HEK293 (cell line): ENCODE data around the gene KRTAP19-7.

Source experiments
- CTCF ChIA-PET: fragments of 350-600 bp; formaldehyde crosslinking; extraction: SDS; loops from one replicate; lab custom pipeline; 2021; ENCODE audit warnings: antibody characterized with exemption; lab: Yijun Ruan, JAX
- POLR2A ChIA-PET: fragments of 300-600 bp; formaldehyde crosslinking; extraction: SDS; loops from one replicate; lab custom pipeline; 2020; ENCODE audit warnings: antibody characterized with exemption, inconsistent platforms; lab: Yijun Ruan, JAX
- H3K27ac ChIP-seq: fragments of 200-500 bp; sonication (Bioruptor generic); 2 replicates; pipeline ENCODE4 v1.5.1; 2014; ENCODE audit warnings: low read depth, low read length, control low read depth, inconsistent platforms; ENCODE audit errors: extremely low read depth
- H3K36me3 ChIP-seq, 2 experiments: fragments of 200-500 bp in 1 of 2; sonication (Bioruptor generic) in 1 of 2; 1 replicate in 1 of 2; 2 replicates in 1 of 2; pipeline ENCODE4 v1.5.1; 2014 to 2017; ENCODE audit warnings: inconsistent platforms in 2 of 2, low read length in 2 of 2; ENCODE audit not compliant: control insufficient read depth in 2 of 2, insufficient read depth in 1 of 2
- H3K4me1 ChIP-seq: fragments of 200-500 bp; sonication (Bioruptor generic); 2 replicates; pipeline ENCODE4 v1.5.1; 2014; ENCODE audit warnings: mild to moderate bottlenecking, low read length, inconsistent platforms; ENCODE audit not compliant: control insufficient read depth, insufficient read depth
- H3K4me3 ChIP-seq: 2 replicates; pipeline ENCODE4 v1.5.1; 2011; ENCODE audit warnings: low read depth, mild to moderate bottlenecking, control low read depth, low read length, moderate library complexity
- H3K9me3 ChIP-seq: fragments of 200-500 bp; sonication (Bioruptor generic); 2 replicates; pipeline ENCODE4 v1.5.1; 2014; ENCODE audit warnings: low read depth, low read length, inconsistent platforms; ENCODE audit not compliant: control insufficient read depth, insufficient read depth
- ZNF2 ChIP-seq: fragments of 450-650 bp; formaldehyde crosslinking; IDR thresholded peaks from 2 replicates; pipeline ENCODE4 v1.5.1; 2016; ENCODE audit warnings: missing biosample characterization, missing genetic modification characterization
- ZNF214 ChIP-seq: fragments of 450-650 bp; formaldehyde crosslinking; IDR thresholded peaks from 2 replicates; pipeline ENCODE4 v1.5.1; 2017; ENCODE audit warnings: missing biosample characterization, mild to moderate bottlenecking, missing genetic modification characterization, borderline replicate concordance
- ZNF26 ChIP-seq: fragments of 450-650 bp; formaldehyde crosslinking; IDR thresholded peaks from 2 replicates; pipeline ENCODE4 v1.5.1; 2016; ENCODE audit warnings: missing biosample characterization, missing genetic modification characterization
- ZNF394 ChIP-seq: fragments of 450-650 bp; formaldehyde crosslinking; IDR thresholded peaks from 2 replicates; pipeline ENCODE4 v1.5.1; 2016; ENCODE audit warnings: missing biosample characterization, missing genetic modification characterization, mild to moderate bottlenecking, moderate library complexity, borderline replicate concordance
- ZNF544 ChIP-seq: fragments of 450-650 bp; formaldehyde crosslinking; IDR thresholded peaks from 2 replicates; pipeline ENCODE4 v1.5.0; 2017; ENCODE audit warnings: missing biosample characterization, missing genetic modification characterization
- ZNF585B ChIP-seq: fragments of 450-650 bp; formaldehyde crosslinking; IDR thresholded peaks from 2 replicates; pipeline ENCODE4 v1.5.1; 2016; ENCODE audit warnings: missing biosample characterization, missing genetic modification characterization
- ZNF776 ChIP-seq: fragments of 450-650 bp; formaldehyde crosslinking; IDR thresholded peaks from 2 replicates; pipeline ENCODE4 v1.5.0; 2017; ENCODE audit warnings: missing biosample characterization, missing genetic modification characterization, borderline replicate concordance
- ZNF777 ChIP-seq: fragments of 450-650 bp; formaldehyde crosslinking; IDR thresholded peaks from 2 replicates; pipeline ENCODE4 v1.5.1; 2017; ENCODE audit warnings: missing biosample characterization, missing genetic modification characterization, borderline replicate concordance
- ZNF843 ChIP-seq: fragments of 450-650 bp; formaldehyde crosslinking; IDR thresholded peaks from 2 replicates; pipeline ENCODE4 v1.5.1; 2016; ENCODE audit warnings: missing biosample characterization, missing genetic modification characterization
- TF ChIP-seq, protein P1 (sequence below): fragments of 450-650 bp; formaldehyde crosslinking; IDR thresholded peaks from 2 replicates; pipeline ENCODE4 v1.5.1; 2016; ENCODE audit warnings: missing biosample characterization, missing genetic modification characterization, borderline replicate concordance
- TF ChIP-seq, protein P2 (sequence below): sonication (generic); formaldehyde crosslinking; IDR thresholded peaks from 2 replicates; pipeline ENCODE4 v1.8.1; 2022; ENCODE audit warnings: mild to moderate bottlenecking, moderate library complexity, missing genetic modification reagents
- TF ChIP-seq, protein P3 (sequence below): fragments of 450-650 bp; formaldehyde crosslinking; conservative IDR thresholded peaks from 2 replicates; pipeline ENCODE4 v1.5.1; 2016; ENCODE audit warnings: low read depth, missing biosample characterization, missing genetic modification characterization
- TF ChIP-seq, protein P4 (sequence below): fragments of 450-650 bp; formaldehyde crosslinking; IDR thresholded peaks from 2 replicates; pipeline ENCODE4 v1.5.1; 2017; ENCODE audit warnings: missing biosample characterization, missing genetic modification characterization
- TF ChIP-seq, protein P5 (sequence below): fragments of 450-650 bp; formaldehyde crosslinking; IDR thresholded peaks from 2 replicates; pipeline ENCODE4 v1.5.1; 2016; ENCODE audit warnings: missing biosample characterization, missing genetic modification characterization

KRTAP19-7 gene

GRCh38 chr21:30590297-30590696, 29.2 kb upstream of the KRTAP19-7 start, which contains the start of gene KRTAP22-2:
KRTAP22-2 (minus strand) TSS chr21:30590397.
- ChIA-PET CTCF (no interaction called here), POLR2A (no interaction called here)
- no peak for TF ChIP-seq ZNF777 (tag by site-specific recombination)
- no peak for TF ChIP-seq ZNF776 (tag by site-specific recombination)
- TF ChIP-seq, protein P1, sequence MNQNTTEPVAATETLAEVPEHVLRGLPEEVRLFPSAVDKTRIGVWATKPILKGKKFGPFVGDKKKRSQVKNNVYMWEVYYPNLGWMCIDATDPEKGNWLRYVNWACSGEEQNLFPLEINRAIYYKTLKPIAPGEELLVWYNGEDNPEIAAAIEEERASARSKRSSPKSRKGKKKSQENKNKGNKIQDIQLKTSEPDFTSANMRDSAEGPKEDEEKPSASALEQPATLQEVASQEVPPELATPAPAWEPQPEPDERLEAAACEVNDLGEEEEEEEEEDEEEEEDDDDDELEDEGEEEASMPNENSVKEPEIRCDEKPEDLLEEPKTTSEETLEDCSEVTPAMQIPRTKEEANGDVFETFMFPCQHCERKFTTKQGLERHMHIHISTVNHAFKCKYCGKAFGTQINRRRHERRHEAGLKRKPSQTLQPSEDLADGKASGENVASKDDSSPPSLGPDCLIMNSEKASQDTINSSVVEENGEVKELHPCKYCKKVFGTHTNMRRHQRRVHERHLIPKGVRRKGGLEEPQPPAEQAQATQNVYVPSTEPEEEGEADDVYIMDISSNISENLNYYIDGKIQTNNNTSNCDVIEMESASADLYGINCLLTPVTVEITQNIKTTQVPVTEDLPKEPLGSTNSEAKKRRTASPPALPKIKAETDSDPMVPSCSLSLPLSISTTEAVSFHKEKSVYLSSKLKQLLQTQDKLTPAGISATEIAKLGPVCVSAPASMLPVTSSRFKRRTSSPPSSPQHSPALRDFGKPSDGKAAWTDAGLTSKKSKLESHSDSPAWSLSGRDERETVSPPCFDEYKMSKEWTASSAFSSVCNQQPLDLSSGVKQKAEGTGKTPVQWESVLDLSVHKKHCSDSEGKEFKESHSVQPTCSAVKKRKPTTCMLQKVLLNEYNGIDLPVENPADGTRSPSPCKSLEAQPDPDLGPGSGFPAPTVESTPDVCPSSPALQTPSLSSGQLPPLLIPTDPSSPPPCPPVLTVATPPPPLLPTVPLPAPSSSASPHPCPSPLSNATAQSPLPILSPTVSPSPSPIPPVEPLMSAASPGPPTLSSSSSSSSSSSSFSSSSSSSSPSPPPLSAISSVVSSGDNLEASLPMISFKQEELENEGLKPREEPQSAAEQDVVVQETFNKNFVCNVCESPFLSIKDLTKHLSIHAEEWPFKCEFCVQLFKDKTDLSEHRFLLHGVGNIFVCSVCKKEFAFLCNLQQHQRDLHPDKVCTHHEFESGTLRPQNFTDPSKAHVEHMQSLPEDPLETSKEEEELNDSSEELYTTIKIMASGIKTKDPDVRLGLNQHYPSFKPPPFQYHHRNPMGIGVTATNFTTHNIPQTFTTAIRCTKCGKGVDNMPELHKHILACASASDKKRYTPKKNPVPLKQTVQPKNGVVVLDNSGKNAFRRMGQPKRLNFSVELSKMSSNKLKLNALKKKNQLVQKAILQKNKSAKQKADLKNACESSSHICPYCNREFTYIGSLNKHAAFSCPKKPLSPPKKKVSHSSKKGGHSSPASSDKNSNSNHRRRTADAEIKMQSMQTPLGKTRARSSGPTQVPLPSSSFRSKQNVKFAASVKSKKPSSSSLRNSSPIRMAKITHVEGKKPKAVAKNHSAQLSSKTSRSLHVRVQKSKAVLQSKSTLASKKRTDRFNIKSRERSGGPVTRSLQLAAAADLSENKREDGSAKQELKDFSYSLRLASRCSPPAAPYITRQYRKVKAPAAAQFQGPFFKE (tag by site-specific recombination): no peak
- TF ChIP-seq ZNF843 (tag by site-specific recombination): no peak
- no peak for TF ChIP-seq ZNF544
- TF ChIP-seq, protein P2, sequence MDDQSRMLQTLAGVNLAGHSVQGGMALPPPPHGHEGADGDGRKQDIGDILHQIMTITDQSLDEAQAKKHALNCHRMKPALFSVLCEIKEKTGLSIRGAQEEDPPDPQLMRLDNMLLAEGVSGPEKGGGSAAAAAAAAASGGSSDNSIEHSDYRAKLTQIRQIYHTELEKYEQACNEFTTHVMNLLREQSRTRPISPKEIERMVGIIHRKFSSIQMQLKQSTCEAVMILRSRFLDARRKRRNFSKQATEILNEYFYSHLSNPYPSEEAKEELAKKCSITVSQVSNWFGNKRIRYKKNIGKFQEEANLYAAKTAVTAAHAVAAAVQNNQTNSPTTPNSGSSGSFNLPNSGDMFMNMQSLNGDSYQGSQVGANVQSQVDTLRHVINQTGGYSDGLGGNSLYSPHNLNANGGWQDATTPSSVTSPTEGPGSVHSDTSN (CRISPR knock-in tag): no peak
- no peak for TF ChIP-seq ZNF394
- Histone ChIP-seq H3K9me3 (no peaks in the 10 kb centered on the region), H3K36me3 (no peaks in the 10 kb centered on the region), H3K4me1 (no peaks in the 10 kb centered on the region), H3K4me3 (no peak within 1 kb of the TSS), H3K27ac (no peak within 1 kb of the TSS)

GRCh38 chr21:30582870-30583269, 21.8 kb upstream of the KRTAP19-7 start:
- H3K9me3 ChIP-seq: no peaks in the 10 kb centered on the region
- POLR2A ChIA-PET: no interaction called here
- H3K27ac ChIP-seq: no peak overlapping the region
- no peaks in the 10 kb centered on the region for H3K4me1 ChIP-seq
- no peak overlapping the region for H3K4me3 ChIP-seq
- CTCF ChIA-PET: interaction anchor here (1.2 kb wide), 1 partner anchor 8 kb away, joined by 4 read pairs; no protein-coding TSS in a partner anchor
- no peaks in the 10 kb centered on the region for H3K36me3 ChIP-seq
- TF ChIP-seq ZNF585B (tag by site-specific recombination) (no peak), ZNF26 (tag by site-specific recombination) (no peak), ZNF2 (tag by site-specific recombination) (no peak), ZNF214 (tag by site-specific recombination) (no peak)
- TF ChIP-seq, protein P3, sequence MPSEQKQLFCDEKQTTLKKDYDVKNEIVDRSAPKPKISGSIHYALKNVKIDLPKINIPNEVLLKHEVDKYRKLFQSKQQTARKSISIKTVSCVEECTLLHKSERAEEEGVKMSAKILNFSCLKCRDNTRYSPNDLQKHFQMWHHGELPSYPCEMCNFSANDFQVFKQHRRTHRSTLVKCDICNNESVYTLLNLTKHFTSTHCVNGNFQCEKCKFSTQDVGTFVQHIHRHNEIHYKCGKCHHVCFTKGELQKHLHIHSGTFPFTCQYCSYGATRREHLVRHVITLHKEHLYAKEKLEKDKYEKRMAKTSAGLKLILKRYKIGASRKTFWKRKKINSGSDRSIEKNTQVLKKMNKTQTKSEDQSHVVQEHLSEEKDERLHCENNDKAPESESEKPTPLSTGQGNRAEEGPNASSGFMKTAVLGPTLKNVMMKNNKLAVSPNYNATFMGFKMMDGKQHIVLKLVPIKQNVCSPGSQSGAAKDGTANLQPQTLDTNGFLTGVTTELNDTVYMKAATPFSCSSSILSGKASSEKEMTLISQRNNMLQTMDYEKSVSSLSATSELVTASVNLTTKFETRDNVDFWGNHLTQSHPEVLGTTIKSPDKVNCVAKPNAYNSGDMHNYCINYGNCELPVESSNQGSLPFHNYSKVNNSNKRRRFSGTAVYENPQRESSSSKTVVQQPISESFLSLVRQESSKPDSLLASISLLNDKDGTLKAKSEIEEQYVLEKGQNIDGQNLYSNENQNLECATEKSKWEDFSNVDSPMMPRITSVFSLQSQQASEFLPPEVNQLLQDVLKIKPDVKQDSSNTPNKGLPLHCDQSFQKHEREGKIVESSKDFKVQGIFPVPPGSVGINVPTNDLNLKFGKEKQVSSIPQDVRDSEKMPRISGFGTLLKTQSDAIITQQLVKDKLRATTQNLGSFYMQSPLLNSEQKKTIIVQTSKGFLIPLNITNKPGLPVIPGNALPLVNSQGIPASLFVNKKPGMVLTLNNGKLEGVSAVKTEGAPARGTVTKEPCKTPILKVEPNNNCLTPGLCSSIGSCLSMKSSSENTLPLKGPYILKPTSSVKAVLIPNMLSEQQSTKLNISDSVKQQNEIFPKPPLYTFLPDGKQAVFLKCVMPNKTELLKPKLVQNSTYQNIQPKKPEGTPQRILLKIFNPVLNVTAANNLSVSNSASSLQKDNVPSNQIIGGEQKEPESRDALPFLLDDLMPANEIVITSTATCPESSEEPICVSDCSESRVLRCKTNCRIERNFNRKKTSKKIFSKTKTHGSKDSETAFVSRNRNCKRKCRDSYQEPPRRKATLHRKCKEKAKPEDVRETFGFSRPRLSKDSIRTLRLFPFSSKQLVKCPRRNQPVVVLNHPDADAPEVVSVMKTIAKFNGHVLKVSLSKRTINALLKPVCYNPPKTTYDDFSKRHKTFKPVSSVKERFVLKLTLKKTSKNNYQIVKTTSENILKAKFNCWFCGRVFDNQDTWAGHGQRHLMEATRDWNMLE (tag by site-specific recombination): no peak
- TF ChIP-seq, protein P4, sequence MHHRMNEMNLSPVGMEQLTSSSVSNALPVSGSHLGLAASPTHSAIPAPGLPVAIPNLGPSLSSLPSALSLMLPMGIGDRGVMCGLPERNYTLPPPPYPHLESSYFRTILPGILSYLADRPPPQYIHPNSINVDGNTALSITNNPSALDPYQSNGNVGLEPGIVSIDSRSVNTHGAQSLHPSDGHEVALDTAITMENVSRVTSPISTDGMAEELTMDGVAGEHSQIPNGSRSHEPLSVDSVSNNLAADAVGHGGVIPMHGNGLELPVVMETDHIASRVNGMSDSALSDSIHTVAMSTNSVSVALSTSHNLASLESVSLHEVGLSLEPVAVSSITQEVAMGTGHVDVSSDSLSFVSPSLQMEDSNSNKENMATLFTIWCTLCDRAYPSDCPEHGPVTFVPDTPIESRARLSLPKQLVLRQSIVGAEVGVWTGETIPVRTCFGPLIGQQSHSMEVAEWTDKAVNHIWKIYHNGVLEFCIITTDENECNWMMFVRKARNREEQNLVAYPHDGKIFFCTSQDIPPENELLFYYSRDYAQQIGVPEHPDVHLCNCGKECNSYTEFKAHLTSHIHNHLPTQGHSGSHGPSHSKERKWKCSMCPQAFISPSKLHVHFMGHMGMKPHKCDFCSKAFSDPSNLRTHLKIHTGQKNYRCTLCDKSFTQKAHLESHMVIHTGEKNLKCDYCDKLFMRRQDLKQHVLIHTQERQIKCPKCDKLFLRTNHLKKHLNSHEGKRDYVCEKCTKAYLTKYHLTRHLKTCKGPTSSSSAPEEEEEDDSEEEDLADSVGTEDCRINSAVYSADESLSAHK (tag by site-specific recombination): no peak
- TF ChIP-seq, protein P5, sequence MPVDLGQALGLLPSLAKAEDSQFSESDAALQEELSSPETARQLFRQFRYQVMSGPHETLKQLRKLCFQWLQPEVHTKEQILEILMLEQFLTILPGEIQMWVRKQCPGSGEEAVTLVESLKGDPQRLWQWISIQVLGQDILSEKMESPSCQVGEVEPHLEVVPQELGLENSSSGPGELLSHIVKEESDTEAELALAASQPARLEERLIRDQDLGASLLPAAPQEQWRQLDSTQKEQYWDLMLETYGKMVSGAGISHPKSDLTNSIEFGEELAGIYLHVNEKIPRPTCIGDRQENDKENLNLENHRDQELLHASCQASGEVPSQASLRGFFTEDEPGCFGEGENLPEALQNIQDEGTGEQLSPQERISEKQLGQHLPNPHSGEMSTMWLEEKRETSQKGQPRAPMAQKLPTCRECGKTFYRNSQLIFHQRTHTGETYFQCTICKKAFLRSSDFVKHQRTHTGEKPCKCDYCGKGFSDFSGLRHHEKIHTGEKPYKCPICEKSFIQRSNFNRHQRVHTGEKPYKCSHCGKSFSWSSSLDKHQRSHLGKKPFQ (tag by site-specific recombination): no peak
- TF ChIP-seq, all 188 proteins: peak for 0
